Measurements from ENCODE around the gene RNF8. TPM values are rescaled to one million over a fixed set of nuclear protein-coding genes. Genes with fewer than 3 reads are reported as not detected.

RNF8 gene
- total and polyA plus RNA-seq, 2 of the 4 experiments (the other 2 are of a cell fraction) = 16.5 to 17.9 TPM

DNA sequence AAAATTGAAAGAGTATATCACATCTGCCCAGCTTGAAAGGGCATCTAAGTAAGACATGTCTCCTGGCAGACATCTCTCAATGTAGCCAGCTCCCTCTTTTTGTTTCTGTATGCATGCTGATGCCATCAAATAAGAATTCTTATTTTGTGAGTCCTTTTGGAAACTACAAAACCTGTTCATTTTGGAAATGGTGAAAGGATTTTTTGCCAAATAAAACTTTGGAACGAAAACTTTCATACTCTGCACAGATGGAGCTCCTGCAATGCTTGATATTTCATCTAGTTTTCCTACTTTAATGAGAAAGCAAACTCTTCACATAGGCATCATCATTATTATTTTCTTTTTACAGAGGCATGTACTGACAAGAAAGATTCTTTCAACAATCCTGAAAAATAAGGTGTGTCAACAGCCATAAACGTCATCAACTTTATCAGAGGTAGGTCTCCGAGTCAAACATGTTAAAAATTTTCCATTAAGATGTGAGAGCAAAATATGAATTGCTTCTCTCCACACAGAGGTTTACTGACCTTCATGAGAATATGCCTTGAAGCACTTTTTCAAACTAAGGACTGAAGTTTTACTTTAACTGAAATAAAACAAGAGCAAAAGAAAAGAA is 53.1 kb downstream of the RNF8 start:
- H3K4me1 ChIP-seq (ENCODE audit: control insufficient read depth, insufficient read depth, low read length) = no peaks in the 10 kb centered on the region
- H2AFZ ChIP-seq (replicated peaks; ENCODE audit: low read length, poor library complexity) = no peak overlapping the region
- ChIA-PET POLR2A (ENCODE audit: unreplicated experiment) (no interaction called here), CTCF (no interaction called here)
- no peak overlapping the region for H2AK5ac ChIP-seq (ENCODE audit: low read depth, low read length)
- no peak overlapping the region for H3K23ac ChIP-seq (ENCODE audit: low read depth, low read length)
- H3K56ac ChIP-seq (ENCODE audit: extremely low read depth, insufficient read depth, low read length) = no peak overlapping the region
- ATAC-seq (ENCODE audit: low read depth) (no peak), DNase-seq (no peak)
- no peak overlapping the region for H4K91ac ChIP-seq (ENCODE audit: insufficient read depth, low read depth, low read length)
- H4K20me1 ChIP-seq (ENCODE audit: insufficient read depth, low read length) = no peaks in the 10 kb centered on the region
- TF ChIP-seq, protein P1, sequence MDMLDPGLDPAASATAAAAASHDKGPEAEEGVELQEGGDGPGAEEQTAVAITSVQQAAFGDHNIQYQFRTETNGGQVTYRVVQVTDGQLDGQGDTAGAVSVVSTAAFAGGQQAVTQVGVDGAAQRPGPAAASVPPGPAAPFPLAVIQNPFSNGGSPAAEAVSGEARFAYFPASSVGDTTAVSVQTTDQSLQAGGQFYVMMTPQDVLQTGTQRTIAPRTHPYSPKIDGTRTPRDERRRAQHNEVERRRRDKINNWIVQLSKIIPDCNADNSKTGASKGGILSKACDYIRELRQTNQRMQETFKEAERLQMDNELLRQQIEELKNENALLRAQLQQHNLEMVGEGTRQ (IDR thresholded peaks at IDR 0.05; ENCODE audit: low read depth, low read length) = no peak
- TF ChIP-seq, protein P2, sequence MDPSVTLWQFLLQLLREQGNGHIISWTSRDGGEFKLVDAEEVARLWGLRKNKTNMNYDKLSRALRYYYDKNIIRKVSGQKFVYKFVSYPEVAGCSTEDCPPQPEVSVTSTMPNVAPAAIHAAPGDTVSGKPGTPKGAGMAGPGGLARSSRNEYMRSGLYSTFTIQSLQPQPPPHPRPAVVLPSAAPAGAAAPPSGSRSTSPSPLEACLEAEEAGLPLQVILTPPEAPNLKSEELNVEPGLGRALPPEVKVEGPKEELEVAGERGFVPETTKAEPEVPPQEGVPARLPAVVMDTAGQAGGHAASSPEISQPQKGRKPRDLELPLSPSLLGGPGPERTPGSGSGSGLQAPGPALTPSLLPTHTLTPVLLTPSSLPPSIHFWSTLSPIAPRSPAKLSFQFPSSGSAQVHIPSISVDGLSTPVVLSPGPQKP (IDR thresholded peaks at IDR 0.05; ENCODE audit: borderline replicate concordance, low read depth, low read length) = no peak
- TF ChIP-seq MAZ (IDR thresholded peaks at IDR 0.05; ENCODE audit: borderline replicate concordance, low read depth, low read length) (no peak), CHD1 (IDR thresholded peaks at IDR 0.05; ENCODE audit: low read depth, low read length) (no peak), RFX5 (IDR thresholded peaks at IDR 0.05; ENCODE audit: low read depth, low read length) (no peak), SMC3 (IDR thresholded peaks at IDR 0.05; ENCODE audit: low read depth, low read length) (no peak), BHLHE40 (IDR thresholded peaks at IDR 0.05; ENCODE audit: low read depth, low read length) (no peak), MXI1 (IDR thresholded peaks at IDR 0.05; ENCODE audit: borderline replicate concordance, low read depth, low read length) (no peak), POLR2A (IDR thresholded peaks at IDR 0.05; ENCODE audit: low read depth, low read length) (no peak), FOS (IDR thresholded peaks at IDR 0.05; ENCODE audit: low read depth, low read length) (no peak), CEBPB (IDR thresholded peaks at IDR 0.05; ENCODE audit: low read depth, low read length) (no peak), RAD21 (IDR thresholded peaks at IDR 0.05; ENCODE audit: low read length) (no peak), MAFK (IDR thresholded peaks at IDR 0.05; ENCODE audit: low read depth, low read length) (no peak), NFE2L2 (IDR thresholded peaks at IDR 0.05; ENCODE audit: low read depth, low read length) (no peak), RCOR1 (IDR thresholded peaks at IDR 0.05; ENCODE audit: insufficient replicate concordance, low read length) (no peak)
- TF ChIP-seq, protein P3, sequence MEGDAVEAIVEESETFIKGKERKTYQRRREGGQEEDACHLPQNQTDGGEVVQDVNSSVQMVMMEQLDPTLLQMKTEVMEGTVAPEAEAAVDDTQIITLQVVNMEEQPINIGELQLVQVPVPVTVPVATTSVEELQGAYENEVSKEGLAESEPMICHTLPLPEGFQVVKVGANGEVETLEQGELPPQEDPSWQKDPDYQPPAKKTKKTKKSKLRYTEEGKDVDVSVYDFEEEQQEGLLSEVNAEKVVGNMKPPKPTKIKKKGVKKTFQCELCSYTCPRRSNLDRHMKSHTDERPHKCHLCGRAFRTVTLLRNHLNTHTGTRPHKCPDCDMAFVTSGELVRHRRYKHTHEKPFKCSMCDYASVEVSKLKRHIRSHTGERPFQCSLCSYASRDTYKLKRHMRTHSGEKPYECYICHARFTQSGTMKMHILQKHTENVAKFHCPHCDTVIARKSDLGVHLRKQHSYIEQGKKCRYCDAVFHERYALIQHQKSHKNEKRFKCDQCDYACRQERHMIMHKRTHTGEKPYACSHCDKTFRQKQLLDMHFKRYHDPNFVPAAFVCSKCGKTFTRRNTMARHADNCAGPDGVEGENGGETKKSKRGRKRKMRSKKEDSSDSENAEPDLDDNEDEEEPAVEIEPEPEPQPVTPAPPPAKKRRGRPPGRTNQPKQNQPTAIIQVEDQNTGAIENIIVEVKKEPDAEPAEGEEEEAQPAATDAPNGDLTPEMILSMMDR (conservative IDR thresholded peaks at IDR 0.05; ENCODE audit: low read depth, low read length) = no peak
- no peak overlapping the region for H3K4ac ChIP-seq (ENCODE audit: low read depth, low read length)
- BruUV-seq (replicated peaks) = no TSS peak
- intact Hi-C loops (cut with micrococcal nuclease) (no loop called here), dilution Hi-C loops (cut with HindIII; ENCODE audit: low sequenced_read_pairs, unreplicated experiment) (no loop called here), in situ Hi-C loops (cut with MboI; ENCODE audit: low sequenced_read_pairs) (no loop called here)
- H3K9me1 ChIP-seq (ENCODE audit: insufficient read depth, low read length) = no peaks in the 10 kb centered on the region
- no peaks in the 10 kb centered on the region for H3K36me3 ChIP-seq (ENCODE audit: control insufficient read depth, insufficient read depth, low read length)
- H2BK120ac ChIP-seq (ENCODE audit: low read depth, low read length) = no peak overlapping the region
- WGBS, 2 experiments (ENCODE audit: extremely low coverage in 2 of 2, insufficient read length in 1 of 2) = no CpG with 5 or more reads among the region's 3 CpGs
- no peak overlapping the region for H3K14ac ChIP-seq (replicated peaks; ENCODE audit: low read depth, low read length)
- H3K27me3 ChIP-seq (ENCODE audit: control insufficient read depth, insufficient read depth, low read length) = peaks cover 5% of the 10 kb centered on the region
- no peak overlapping the region for H3K27ac ChIP-seq (ENCODE audit: insufficient read depth, low read length)
- H3K79me1 ChIP-seq (ENCODE audit: low read depth in 1 of 2, low read length in 2 of 2) = no peaks in the 10 kb centered on the region
- no peak overlapping the region for H3K18ac ChIP-seq (ENCODE audit: low read depth, low read length)
- no peak overlapping the region for H2BK20ac ChIP-seq (ENCODE audit: low read depth, low read length)
- H2BK5ac ChIP-seq (ENCODE audit: low read depth, low read length, poor library complexity, severe bottlenecking) = no peak overlapping the region
- no peak overlapping the region for H3K4me3 ChIP-seq (ENCODE audit: insufficient read depth, low read depth, low read length)
- no peak overlapping the region for H3K4me2 ChIP-seq (ENCODE audit: low read depth, low read length)
- H2BK15ac ChIP-seq (ENCODE audit: low read depth, low read length) = no peak overlapping the region
- no peak overlapping the region for H4K8ac ChIP-seq (ENCODE audit: low read depth in 2 of 2, low read length in 2 of 2)
- H2AK9ac ChIP-seq (replicated peaks; ENCODE audit: low read depth, low read length, poor library complexity) = no peak overlapping the region
- H3K9me3 ChIP-seq (ENCODE audit: control insufficient read depth, insufficient read depth, low read length) = no peaks in the 10 kb centered on the region
- no peak overlapping the region for H3K9ac ChIP-seq (ENCODE audit: low read depth, low read length)
- H4K5ac ChIP-seq (ENCODE audit: low read depth, low read length) = no peak overlapping the region

Measured in IMR-90 (cell line).